Colon (tissue), 2 donors: ENCODE data around the gene AKAP10.
"Not testable (repeated sequence)": the region's sequence is repeated elsewhere in the genome, so short reads cannot be mapped to it uniquely, and the experiment has no call there.

Experiments
- FAIRE-seq: peaks from 2 replicates; lab custom pipeline; 2012; peaks lifted over from hg19 to GRCh38; lab: Jason Lieb, UNC
- donor health status: control.
- donor health status: control.

AKAP10 gene

DNA sequence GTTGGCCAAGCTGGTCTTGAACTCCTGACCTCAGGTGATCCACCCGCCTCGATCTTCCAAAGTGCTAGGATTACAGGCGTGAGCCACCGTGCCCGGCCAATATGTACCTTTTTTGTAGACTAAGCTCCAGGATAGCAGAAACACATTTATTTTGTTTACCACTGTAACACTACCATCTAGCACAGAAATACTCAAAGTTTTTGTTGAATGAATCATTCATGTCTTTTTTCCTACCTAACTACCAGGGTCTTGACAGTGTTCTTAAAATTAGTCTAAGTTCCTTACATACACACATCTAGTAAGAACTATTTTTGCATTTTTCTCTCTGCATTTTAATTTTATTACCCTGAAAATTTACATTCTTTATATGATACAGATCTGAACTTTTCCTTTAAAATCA lies 44.4 kb downstream of the AKAP10 start:
- no peak for FAIRE-seq

DNA sequence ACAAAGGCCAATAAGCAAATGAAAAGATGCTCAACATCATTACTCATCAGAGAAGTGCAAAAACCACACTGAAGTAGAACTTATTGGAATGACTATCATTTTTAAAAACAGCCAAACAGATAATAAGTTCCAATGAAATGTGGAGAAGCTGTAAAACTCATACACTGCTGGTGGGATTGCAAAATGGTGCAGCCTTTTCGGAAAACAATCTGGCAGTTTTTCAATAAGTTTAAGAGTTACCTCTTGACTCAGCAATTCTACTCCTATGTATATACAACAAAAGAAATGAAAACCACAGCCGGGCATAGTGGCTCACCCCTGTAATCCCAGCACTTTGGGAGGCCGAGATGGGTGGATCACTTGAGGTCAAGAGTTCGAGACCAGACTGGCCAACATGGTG lies 49.3 kb downstream of the AKAP10 start:
- no peak for FAIRE-seq

DNA sequence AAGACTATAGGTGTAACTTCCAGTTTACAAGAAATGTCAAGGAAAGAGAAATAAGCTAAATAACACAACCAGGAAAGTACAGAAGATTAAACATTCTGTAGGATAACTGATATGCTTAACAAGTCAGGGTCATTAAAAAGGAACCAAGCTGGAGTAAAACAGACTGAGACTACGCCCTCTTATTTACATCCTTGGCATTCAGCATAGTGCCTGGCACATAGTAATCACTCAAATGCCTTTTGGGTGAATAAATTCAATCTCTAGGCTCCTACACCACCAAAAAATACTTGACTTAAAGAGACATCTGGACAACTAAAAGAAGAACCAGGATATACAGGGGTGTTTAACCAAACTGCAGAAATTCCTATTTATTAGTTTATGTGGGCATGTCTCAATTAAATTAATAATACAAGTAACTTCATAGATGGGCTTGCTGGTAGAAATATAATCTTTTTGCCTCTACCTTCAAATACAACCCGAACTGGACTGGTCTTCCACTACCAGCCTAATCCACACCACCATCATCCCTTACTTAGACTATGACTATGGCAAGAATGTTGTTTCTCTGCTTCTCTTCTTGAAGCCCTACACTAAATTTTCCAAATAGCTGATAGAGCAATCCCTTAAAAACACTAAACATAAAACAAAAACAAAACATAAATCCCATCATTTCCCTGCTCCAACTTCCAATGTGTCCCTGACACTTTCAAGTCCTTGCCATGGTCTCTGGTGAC lies 62.2 kb downstream of the AKAP10 start:
- FAIRE-seq = no peak

DNA sequence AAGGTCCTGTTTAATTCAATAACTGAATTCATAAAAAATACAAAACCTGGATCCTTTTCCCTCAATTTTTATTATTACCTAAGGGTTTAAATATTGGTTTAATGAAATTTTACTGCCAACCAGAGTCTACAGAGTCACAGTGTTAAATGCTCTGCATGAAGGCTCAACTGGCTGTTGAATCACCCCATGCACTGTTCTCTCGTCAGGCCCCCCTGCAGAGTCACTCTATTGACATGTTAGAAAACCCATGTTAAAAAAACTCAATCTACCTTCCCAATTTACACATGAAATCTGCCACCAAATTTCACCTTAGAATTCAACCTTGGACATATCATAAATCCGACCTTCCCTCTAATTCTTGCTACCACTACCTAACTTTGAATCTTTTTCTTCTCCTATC lies 66.6 kb downstream of the AKAP10 start:
- no peak for FAIRE-seq

DNA sequence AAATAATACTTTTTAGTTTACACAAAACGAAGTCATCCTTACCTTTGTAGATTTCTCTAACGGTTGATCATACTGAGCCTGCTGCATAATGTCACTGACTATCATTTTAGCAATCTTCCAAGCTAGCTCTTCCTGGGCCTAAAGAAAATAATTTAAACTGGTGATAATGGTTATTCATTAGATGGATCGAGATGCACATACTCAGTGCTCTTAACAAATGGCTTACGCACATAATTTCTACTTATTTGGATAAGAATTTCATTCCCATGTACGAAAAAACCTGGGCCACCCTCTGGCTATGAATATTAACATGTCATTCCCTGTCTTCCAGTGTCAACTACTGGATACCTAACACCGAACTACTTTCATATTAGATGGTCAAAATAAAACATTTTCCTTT lies 68.5 kb downstream of the AKAP10 start:
- no peak for FAIRE-seq

DNA sequence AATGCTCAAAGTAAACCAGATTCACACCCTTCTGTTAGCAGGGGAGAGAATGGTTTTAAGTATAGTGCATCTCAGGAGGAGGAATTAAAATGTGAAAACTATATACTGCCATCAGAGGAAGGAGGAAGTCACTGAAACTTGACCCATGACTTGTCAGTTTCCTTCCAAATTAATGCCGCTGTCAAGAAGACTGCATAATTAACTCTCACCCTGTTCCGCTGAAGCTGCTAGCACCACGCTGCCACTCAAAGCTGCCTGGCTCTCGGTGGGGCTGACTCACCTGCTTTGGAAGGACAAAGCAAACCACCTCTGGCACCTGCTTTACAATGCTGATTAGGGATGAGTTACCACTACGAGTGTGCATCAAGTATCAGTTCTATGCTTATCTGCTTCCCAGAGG lies 72.1 kb downstream of the AKAP10 start:
- FAIRE-seq = no peak

DNA sequence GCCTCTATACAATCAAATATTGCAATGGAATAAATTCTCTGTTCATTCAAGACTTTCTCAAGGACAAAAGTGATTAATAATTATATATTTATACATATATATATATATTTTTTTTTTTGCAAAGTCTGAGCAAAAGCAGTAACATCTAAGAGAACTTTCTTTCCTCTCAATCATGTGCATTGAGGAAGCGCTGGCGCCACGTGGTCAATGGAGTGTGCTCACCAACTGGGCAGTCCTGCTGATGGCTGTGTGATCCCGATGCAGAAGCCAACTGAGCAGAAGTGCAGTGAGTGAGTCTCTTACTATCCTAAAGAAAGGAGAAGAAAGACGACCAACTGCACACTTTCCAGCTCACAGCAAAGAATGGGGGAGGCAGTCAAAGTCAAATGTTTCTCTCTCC lies 72.7 kb downstream of the AKAP10 start:
- FAIRE-seq = no peak

DNA sequence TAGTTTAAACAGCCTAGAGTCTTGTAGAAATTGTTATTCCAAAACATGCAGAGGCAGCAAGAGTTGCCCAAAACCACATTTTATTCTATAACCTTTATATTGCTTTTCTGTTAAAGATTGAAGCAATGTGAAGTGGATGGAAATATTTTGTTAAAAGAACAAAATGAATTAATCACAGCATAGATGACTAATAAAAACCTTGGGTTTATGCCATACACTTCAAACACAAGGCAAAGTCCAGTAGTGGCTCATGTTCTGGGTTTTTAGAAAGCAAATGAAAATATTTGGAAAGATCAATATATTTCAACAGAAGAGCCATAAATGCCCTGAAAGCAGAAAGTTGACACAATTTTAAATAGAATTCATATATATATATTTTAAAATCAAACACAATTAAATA lies 73.2 kb downstream of the AKAP10 start:
- no peak for FAIRE-seq

DNA sequence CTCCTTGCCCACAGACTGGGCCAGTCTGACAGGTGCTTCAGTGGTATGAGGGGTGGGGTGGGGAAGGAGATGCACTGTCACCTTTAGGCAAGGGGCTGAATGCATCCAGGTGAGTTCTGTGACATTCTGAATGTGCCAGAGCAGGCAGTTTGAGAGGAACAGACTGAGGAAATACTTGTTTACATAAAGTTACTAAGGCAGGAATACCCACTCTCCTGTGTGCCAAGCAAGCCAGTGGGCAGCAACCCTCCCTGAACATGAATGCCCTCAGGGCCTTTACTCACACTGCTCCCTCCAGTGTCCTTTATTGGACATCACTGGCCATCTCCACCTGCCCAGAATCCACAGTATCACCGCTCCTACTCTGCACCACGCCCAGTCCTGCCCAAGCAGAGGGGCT lies 76.8 kb downstream of the AKAP10 start:
- no peak for FAIRE-seq

DNA sequence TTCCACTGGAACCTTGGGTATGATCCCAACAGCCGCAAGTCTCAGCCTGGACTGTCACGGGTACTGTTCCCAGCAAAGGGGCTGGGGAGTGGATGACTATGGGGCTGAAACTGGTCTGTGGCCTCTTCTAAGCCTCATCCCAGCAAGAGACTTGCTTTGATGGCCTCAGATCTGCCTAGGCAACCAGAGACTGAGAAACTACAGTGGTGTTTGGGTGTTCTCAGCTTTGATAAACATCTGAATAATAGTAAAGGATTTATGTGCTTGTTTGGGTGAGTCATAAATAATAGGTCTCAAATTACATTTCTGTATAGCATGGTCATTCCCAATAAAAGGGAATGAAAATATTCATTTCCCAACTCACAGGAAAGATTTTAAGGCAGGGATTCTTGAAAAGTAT lies 79.7 kb downstream of the AKAP10 start:
- no peak for FAIRE-seq

DNA sequence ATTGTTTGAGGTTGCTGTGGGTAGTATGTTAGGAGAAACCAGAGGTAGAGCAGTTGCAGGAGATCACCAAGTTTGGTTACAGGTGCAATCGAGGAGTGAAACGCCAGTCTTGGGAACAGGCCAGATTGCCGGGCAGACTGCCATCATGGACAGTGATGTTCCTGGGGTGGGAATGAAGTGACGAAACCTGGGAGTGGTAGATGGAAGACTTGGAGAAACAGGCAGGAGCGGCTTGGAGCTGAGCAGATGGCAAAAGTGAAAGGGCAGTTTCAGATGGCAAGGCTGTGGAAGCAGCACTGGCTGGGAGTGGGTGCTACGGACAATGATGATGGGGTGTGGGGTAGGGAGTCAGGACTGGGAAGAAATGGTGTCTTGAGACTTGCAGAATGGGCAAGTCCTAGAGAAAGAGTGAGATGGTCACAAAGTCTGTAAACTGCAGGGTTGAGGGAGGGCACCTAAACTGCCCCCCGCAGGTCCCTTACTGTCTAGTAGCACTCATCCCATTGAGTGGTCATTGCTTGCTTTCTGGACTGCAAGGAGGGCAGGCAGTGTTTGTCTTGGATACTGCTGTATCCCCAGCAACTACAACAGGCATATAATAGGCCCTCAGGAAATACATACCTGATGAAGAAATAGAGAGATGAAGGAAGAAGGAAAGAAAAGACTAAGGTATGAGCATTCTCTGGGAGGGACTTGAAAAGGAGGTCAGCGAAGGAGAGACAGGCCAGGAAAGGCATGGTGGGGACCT lies 80.4 kb downstream of the AKAP10 start:
- no peak for FAIRE-seq

DNA sequence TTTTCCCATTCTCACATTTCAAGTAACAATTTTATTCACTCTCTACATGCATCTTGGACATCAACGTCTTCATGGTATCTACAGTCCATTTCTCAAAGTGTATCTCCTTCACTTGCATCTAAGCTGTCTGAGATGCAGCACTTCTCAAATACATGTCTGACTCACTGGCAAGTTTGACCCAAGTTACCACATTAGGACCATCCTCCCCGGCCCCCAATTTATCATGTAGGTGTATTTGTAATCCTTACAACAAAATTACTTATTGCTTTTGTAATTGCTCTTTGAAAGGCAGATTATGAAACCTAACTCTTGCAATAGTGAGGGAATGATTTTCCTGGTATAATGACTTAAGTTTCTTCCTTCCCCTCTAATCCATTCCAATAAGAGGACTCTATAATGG lies 80.9 kb downstream of the AKAP10 start:
- no peak for FAIRE-seq

DNA sequence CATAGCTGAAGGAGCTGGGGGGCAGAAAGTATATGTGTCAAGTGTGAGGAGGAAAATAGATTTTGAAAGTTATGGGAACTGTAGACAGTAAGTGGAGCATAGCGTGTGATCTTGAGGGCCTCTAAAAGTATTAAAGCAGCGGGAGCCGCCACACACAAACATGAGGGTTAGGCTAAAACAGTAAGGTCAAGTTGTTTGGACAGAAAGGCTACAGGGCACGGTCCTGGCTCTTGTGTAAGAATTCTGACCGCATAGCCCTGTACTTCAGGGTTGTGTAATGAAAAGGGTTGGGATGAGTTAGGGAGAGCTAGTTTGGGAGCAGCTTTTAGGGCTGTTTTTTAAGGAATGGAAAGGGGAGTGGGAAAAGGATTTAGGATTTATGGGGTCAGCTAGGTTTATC lies 87.1 kb downstream of the AKAP10 start:
- not testable (repeated sequence) for FAIRE-seq

DNA sequence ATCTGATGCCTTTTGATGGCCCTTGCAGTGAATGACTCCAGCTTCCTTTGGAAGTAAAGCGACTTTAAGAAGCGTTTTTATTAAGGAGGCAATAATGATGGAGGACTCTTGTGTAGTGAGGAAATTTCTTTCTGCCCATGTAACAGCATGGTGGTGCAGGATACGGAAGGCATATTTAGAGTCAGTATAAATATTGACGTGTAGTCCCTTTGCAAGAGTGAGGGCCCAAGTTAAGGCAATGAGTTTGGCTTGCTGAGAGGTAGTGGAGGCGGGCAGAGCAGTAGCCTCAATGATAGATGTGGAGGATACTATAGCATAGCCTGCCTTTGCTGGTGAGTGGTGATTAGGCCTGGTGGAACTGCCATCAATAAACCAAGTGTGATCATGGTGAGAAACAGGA lies 87.6 kb downstream of the AKAP10 start:
- FAIRE-seq = not testable (repeated sequence)

DNA sequence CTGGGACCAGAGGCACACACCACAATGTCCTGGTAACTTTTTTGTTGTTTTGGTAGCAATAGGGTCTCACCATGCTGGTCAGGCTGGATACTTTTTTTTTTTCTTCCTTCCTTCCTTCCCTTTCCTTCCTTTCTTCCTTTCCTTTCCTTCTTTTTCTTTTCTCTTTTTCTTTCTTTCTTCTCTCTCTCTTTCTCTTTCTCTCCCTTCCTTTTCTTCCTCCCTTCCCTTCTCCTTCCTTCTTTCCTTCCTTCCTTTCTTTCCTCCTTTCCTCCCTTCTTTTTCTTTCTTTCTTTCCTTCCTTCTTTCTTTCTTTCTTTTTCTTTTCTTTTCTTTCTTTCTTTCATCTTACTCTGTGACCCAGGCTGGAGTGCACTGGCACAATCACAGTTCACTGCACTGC lies 91.5 kb downstream of the AKAP10 start:
- FAIRE-seq = no peak

DNA sequence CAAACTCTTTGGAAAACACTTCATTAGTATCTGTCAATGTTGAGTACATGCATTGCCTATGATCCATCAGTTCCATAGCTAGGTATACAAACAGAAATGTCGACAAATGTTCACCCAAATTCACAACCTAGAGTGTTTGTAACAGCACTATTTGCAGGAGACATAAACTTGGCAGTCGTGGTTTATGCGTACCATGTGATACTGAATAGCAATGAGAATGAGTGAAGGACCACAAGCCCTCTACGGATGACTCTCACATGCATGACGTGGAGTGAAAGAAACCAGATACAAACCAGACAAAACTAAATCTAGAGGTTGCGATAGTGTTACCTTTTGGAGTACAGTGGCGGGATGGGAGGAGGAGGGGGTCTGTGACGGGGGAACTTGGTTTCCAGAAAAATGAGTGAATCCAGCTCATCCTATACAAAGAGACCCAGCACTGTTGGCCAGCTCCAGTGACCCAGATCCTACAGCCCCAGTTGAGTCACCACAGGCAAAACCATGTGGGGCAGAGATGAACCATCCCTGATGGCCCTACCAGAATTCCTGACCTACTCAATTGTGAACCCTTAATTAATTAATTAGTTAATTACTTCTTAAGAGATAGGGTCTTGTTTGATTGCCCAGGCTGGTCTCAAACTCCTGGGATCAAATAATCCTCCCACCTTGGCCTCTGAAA lies 94.0 kb downstream of the AKAP10 start:
- no peak for FAIRE-seq

DNA sequence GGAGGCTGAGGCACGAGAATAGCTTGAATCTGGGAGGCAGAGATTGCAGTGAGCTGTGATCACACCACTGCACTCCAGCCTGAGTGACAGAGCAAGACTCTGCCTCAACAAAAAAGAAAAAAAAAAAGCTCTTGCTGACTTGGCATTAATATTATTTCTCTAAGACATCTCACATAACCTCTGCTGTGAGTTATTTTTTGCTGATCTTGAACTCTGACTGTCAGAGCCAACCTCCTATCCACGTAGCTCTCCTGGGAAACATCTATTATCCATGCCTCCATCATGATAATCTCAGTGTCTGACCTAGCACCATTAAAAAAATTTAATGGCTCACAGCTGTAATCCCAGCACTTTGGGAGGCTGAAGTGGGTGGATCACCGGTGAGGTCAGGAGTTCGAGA lies 97.2 kb downstream of the AKAP10 start:
- no peak for FAIRE-seq

DNA sequence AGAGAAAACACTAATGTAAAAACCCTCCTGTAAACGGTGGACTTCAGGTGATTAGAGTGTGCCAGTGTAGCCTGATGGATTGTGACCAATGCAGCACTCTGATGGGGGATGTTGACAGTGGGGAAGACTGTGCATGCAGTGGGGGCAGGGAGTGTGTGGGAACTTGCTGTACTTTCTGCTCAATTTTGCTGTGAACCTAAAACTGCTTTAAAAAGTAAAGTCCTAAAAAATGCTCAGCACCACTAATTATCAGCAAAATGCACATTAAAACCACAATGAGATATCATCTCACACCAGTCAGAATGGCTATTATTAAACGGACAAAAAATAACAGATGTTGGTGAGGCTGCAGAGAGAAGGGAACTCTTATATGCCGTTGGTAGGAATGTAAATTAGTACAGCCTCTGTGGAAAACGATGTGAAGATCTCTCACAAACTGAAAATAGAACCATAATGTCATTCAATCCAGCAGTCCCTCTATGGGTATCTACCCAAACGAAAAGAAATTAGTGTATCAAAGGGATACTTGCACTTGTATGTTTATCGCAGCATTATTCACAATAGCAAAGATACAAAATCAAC lies 100.2 kb downstream of the AKAP10 start:
- no peak for FAIRE-seq

DNA sequence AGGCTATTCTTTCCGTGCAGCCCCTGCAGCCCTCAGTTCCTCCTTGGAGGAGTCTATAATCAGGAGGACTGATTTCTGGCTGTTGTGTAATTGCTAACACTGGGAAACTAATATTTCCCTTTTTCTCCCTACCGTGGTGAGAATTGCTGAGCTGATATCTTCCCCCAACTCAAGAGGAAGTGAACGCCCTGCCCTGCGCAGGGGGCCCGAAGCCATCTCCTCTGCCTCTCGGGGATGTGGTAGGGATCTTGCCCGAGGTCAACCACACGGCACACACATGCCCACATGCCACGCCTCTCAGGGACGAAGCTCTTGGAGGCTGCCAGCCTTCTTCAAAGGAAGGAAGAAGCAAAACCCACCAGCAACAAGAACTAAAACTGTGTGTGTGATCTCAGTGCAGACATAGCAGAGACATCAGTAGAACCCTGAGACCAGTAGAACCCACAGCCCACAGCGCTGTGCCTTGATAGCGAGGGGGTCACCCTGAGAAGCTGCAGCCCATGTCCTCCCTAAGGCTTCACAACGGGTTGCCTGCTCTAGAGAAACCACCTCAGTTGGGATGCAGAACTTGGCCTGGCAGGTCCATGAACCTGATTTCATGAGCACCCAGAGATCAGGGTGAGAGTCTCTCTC lies 101.0 kb downstream of the AKAP10 start:
- no peak for FAIRE-seq

DNA sequence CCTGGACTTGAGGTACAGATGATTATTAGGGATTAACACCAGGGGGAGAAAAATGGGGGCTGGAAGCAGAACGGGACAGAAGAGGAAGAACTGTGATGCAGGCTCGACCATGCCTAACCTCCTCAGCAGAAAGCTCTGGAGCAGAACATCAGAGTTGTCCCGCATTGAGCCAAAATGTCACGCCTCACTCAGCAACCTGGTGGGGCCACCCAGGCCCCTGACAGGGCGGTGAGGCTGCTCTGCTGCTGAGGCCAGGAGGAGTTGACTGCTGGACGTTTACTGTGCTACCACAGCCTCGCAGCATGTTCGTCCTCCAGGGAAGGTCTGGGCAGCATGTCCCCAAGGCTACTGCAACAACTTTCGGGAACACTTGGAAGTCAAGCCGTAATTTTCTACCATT lies 103.4 kb downstream of the AKAP10 start:
- FAIRE-seq = no peak

DNA sequence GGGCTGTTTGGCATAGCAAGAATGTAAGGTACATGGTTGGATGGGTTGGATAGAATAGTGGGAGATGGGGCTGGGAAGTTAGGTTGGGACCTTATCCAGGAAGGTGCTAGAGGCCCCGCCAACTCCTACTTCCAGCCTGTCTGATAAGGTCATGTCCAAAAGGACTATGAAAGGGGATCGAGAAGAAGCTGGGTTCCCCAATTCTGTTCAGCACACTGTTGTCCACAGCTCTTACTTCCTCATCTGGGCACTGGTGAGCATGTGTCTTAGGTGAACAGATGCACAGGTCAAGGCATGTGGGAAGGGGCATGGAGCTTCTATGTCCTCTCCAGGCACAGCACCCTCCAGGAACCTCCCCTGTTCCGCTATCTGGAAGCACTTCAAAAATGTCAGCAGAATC lies 104.3 kb downstream of the AKAP10 start:
- no peak for FAIRE-seq

DNA sequence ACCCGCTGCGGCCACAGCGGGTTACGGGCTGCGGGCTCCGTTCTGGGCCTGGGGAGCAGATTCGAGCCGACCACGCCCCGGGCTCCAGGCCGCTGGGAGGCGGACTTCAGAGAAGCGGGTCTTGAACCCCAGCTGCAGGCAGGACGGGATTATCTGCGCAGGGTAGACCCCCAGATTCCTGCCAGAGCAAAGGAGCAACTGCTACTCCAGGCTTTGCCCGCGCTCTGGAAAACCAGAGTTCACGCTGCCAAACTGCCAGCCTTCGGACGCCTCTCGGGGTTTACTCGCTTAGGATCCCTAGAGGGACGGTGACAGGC lies 109.6 kb downstream of the AKAP10 start:
- FAIRE-seq = no peak
